T-cell (primary cell): ENCODE data around the gene CELF1. TPM values are rescaled to one million over a fixed set of nuclear protein-coding genes. Genes with fewer than 3 reads are reported as not detected.
A peak's percentile ranks its signal among the peaks of the same experiment; 100 is the strongest.

ENCODE experiments used
- ATAC-seq, 4 experiments: fragments of 200-7000 bp in 3 of 4; fragments of 150-1000 bp in 1 of 4; cut with Tn5 transposase; replicated peaks in 1 of 4; 1 replicate in 3 of 4; 2 replicates in 1 of 4; pipeline ENCODE4 v1.10.0; 2021; ENCODE audit warnings: moderate library complexity in 3 of 4, mild to moderate bottlenecking in 2 of 4, moderate number of reproducible peaks in 1 of 4
- CTCF ChIA-PET, 2 donors: fragments of 300-600 bp; sonication (Branson Sonifier 250); formaldehyde crosslinking; loops; one replicate each; lab custom pipeline; 2022; ENCODE audit warnings: antibody characterized with exemption in 2 of 2; lab: Charles Lee
- POLR2A ChIA-PET, 2 donors: fragments of 300-600 bp; sonication (Branson Sonifier 250); formaldehyde crosslinking; loops; one replicate each; lab custom pipeline; 2022; ENCODE audit warnings: antibody characterized with exemption in 2 of 2; lab: Charles Lee
- DNase-seq, 35 experiments: peaks; one replicate each; pipeline versions ENCODE4 v3.0.0 to v3.0.0-alpha.2; 2013 to 2023
- H3K27ac ChIP-seq: one replicate; pipeline ENCODE4 v1.5.1; 2013; ENCODE audit warnings: low read length
- H3K27me3 ChIP-seq, 2 experiments: replicated peaks in 1 of 2; 1 replicate in 1 of 2; 2 replicates in 1 of 2; pipeline versions ENCODE4 v1.6.1 to v1.7.0; 2013; ENCODE audit warnings: low read length in 1 of 2, mixed read lengths in 1 of 2; ENCODE audit not compliant: control insufficient read depth in 2 of 2, insufficient read depth in 2 of 2; ENCODE audit errors: extremely low read depth in 1 of 2
- H3K36me3 ChIP-seq, 2 donors: 1 replicate in 1 of 2; 2 replicates in 1 of 2; pipeline versions ENCODE4 v1.6.1 to v1.7.0; 2013; ENCODE audit warnings: low read length in 1 of 2; ENCODE audit not compliant: control insufficient read depth in 2 of 2, insufficient read depth in 1 of 2; ENCODE audit errors: extremely low read depth in 1 of 2
- H3K4me1 ChIP-seq, 2 experiments: 1 replicate in 1 of 2; 2 replicates in 1 of 2; pipeline versions ENCODE4 v1.6.1 to v1.7.0; 2013; ENCODE audit warnings: low read length in 2 of 2, mixed read lengths in 1 of 2; ENCODE audit not compliant: insufficient read depth in 2 of 2, control insufficient read depth in 1 of 2; ENCODE audit errors: extremely low read depth in 1 of 2
- H3K4me3 ChIP-seq, 2 donors: 1 replicate in 1 of 2; 2 replicates in 1 of 2; pipeline versions ENCODE4 v1.5.1 to v1.7.0; 2013; ENCODE audit warnings: mild to moderate bottlenecking in 2 of 2, low read length in 1 of 2, moderate library complexity in 1 of 2; ENCODE audit not compliant: control insufficient read depth in 1 of 2; ENCODE audit errors: extremely low read depth in 1 of 2
- H3K9me3 ChIP-seq: 2 replicates; pipeline ENCODE4 v1.7.0; 2013
- H3K27ac Mint-ChIP-seq, 2 donors: one replicate each; pipeline ENCODE4 v1.8.0; 2020 to 2021; ENCODE audit warnings: mild to moderate bottlenecking in 2 of 2, mixed read lengths in 2 of 2
- H3K27me3 Mint-ChIP-seq, 2 donors: one replicate each; pipeline ENCODE4 v1.8.0; 2021 to 2022; ENCODE audit warnings: mixed read lengths in 2 of 2
- H3K36me3 Mint-ChIP-seq: one replicate; pipeline ENCODE4 v1.8.0; 2021; ENCODE audit warnings: mixed read lengths
- H3K4me1 Mint-ChIP-seq, 3 donors: one replicate each; pipeline ENCODE4 v1.8.0; 2020 to 2022; ENCODE audit warnings: mixed read lengths in 3 of 3, mild to moderate bottlenecking in 1 of 3
- H3K4me3 Mint-ChIP-seq, 3 donors: one replicate each; pipeline ENCODE4 v1.8.0; 2020 to 2022; ENCODE audit warnings: mild to moderate bottlenecking in 3 of 3, mixed read lengths in 3 of 3, moderate library complexity in 3 of 3
- H3K9me3 Mint-ChIP-seq, 3 donors: one replicate each; pipeline ENCODE4 v1.8.0; 2020 to 2022; ENCODE audit warnings: mixed read lengths in 3 of 3
- WGBS: methylation state at CpG from one replicate; pipeline ENCODE4 v1.1.5; 2013; ENCODE audit warnings: missing lambda C conversion rate; ENCODE audit not compliant: insufficient coverage; 5-methylcytosine and 5-hydroxymethylcytosine counted together
- total RNA-seq, 35 experiments: library from RNA in 6 of 35; stranded (reverse) in 6 of 35; fragments of 120-200 nt in 1 of 35; gene quantifications; one replicate each; pipeline versions ENCODE4 v1.2.1 to v1.2.4 and lab custom pipeline; 2013 to 2026

Gene CELF1
- total RNA-seq (100 to 1,000 TPM; 109 to 124 (median 123) TPM), total RNA-seq (lab: John Stamatoyannopoulos, UW) (109 to 382 (median 230) reads per million in 29 experiments)
- total RNA-seq (2013): 104 TPM

DNA sequence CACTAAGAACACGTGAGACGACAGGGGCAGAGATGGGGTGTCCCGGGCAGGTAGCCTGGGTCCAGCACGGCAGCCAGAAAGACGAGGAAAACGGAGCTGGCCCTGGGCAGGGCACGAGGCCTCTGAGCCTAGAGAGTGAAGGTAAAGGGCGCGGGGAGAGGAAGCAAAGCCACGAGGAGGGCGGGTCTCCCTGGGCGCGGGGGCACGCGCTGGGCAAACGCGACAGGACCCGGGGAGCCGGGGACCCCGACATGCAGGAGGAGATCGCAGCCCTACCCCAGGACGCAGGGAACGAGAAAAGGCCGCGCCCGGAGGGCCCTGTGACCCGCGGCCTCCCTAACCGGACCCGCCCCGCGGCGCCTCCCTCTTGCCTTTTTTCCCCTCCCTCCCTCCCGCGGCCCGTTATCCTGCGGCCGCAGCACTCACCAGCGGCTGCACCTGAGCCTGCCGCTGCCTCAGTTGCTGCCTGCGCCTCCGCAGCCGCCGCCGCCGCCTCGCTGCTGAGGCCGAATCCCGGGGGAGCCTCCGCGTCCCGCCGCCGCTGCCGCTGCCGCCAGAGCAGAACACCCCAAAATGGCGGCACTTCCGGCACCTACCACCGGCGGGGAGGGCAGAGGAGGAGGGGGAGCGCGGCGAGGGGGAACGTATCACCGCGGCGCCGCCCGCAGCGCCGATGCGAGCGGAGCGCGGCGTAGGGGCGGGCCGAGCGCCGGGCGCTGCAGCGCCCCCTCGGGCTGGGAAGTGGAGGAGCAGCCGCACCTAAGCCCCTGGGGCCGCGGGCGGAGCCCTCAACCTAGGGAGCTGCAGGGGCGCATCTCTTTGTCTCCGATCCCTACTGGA lies at the start of gene CELF1:
TSS of gene CELF1 (minus strand) at position 567 of the 840 bp plus-strand sequence. CDS start 53,609 bp downstream, outside the sequence.
- Mint-ChIP-seq H3K4me1 (peaks cover 47 to 52% (median 47%) of the 10 kb centered on the region in 3 donors), H3K36me3 (peaks cover 13% of the 10 kb centered on the region), H3K27ac (peak within 1 kb of the TSS; percentile 92 to 94), H3K27me3 (no peaks in the 10 kb centered on the region), H3K4me3 (peak within 1 kb of the TSS; percentile 95 to 98 (median 96)), H3K9me3 (no peaks in the 10 kb centered on the region)
- WGBS: under 1% methylated on average over 76 of the region's 89 CpGs
- H3K9me3 ChIP-seq: no peaks in the 10 kb centered on the region
- ChIA-PET POLR2A (interaction anchor here in 1 of 2 donors (0.7 kb wide), 1 partner anchor 25 kb away, joined by 6 read pairs; no protein-coding TSS in a partner anchor), CTCF (interaction anchor here (0.5 to 1.8 kb wide), 10 partner anchors 12 to 64 kb away, joined by 3 to 6 read pairs (median 4); partner anchors contain the start of genes KBTBD4 (in 1 of the 2), NDUFS3 (in 1 of the 2) and PTPMT1 (in 1 of the 2))
- peaks cover 0 to 4% of the 10 kb centered on the region in 2 donors for H3K36me3 ChIP-seq
- peak; percentile 82 to 96 (median 91) for DNase-seq
- H3K27ac ChIP-seq: peak within 1 kb of the TSS; percentile 77
- H3K27me3 ChIP-seq: no peaks in the 10 kb centered on the region
- ATAC-seq: peak; percentile 95 to 98 (median 96)
- H3K4me3 ChIP-seq: peak within 1 kb of the TSS; percentile 86 to 94
- H3K4me1 ChIP-seq: peaks cover 17 to 27% of the 10 kb centered on the region in 2 experiments

DNA sequence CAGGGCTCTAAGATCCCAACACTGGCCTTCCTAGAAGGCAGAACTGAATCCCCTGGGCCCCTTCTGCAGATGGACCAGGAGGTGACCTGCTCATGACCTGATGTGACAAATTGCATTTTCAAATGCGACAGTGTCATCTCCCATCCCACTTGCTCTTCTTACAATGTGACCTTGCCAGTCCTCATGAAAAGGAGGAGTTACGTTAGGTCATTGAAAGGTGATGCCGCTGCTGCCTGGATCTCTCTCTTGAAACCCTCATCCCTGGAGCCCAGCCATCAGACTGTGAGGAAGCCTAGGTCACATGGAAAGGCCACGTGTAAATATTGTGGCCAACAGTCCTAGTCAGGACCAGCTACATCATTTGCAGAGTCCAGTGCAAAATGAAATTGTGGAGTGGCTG lies 47.0 kb upstream of the CELF1 start:
- DNase-seq (no peak), ATAC-seq (no peak)
- POLR2A ChIA-PET: no interaction called here
- Histone ChIP-seq H3K27me3 (peaks cover 0 to 18% of the 10 kb centered on the region in 2 experiments), H3K4me3 (no peak overlapping the region), H3K4me1 (no peaks in the 10 kb centered on the region), H3K36me3 (no peaks in the 10 kb centered on the region), H3K9me3 (no peaks in the 10 kb centered on the region), H3K27ac (no peak overlapping the region)
- Mint-ChIP-seq H3K4me1 (no peaks in the 10 kb centered on the region), H3K36me3 (no peaks in the 10 kb centered on the region), H3K27ac (no peak overlapping the region), H3K4me3 (no peak overlapping the region), H3K27me3 (peaks cover 8 to 12% of the 10 kb centered on the region in 2 donors), H3K9me3 (no peaks in the 10 kb centered on the region)
- 86% methylated on average over 4 of the region's 4 CpGs for WGBS
- CTCF ChIA-PET: no interaction called here

DNA sequence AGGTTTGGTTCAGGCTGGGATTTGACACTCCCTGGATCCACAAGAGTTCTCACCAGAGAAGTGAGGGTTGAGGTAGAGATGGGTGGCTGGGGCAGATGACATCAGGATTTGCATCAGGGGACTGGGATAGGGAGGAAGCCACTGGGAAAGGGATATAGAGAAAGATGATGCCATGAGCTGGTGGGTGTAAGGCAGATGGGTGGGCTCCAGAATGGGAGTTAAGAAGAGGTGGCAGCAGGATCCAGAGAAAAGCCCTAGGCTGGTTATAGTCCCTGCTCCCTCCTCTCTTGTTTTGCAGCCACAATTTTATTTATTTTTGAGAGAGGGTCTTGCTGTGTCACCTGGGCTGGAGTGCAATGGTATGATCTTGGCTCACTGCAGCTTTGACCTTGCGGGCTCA lies 43.0 kb upstream of the CELF1 start:
- Histone ChIP-seq H3K4me3 (no peak overlapping the region), H3K36me3 (no peaks in the 10 kb centered on the region), H3K27me3 (peaks cover 0 to 48% of the 10 kb centered on the region in 2 experiments), H3K4me1 (peaks cover 0 to 15% of the 10 kb centered on the region in 2 experiments), H3K9me3 (no peaks in the 10 kb centered on the region), H3K27ac (no peak overlapping the region)
- ATAC-seq (no peak), DNase-seq (no peak)
- Mint-ChIP-seq H3K27ac (no peak overlapping the region), H3K27me3 (peaks cover 23 to 36% of the 10 kb centered on the region in 2 donors), H3K4me3 (no peak overlapping the region), H3K9me3 (no peaks in the 10 kb centered on the region), H3K4me1 (peaks cover 0 to 10% (median 5%) of the 10 kb centered on the region in 3 donors), H3K36me3 (no peaks in the 10 kb centered on the region)
- ChIA-PET CTCF (interaction anchor here in 1 of 2 donors (0.6 kb wide), 1 partner anchor 68 kb away, joined by 4 read pairs; no protein-coding TSS in a partner anchor), POLR2A (no interaction called here)
- WGBS: no CpG with 5 or more reads among the region's 1 CpG

DNA sequence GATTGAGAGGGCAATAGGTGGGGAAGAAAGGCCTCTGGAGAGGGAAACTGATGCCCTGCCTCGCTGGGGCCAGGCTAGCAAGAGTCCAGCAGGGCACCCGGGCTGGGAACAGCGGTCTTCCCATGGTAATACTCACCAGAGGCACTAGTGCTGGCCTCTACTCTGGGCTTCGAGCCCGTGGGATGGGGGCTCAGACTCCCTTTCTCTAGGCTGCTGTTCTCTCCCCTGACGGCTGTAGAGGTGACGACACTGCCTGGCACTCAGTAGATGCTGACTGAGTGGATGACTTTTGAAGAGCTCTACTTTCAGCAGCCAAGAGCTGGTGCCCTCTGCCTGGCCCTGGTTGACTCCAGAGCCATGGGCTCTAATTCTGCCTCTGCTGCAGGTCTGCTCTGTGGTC lies 42.1 kb upstream of the CELF1 start:
- ChIA-PET POLR2A (no interaction called here), CTCF (no interaction called here)
- peaks cover 0 to 10% (median 5%) of the 10 kb centered on the region in 3 donors for H3K4me1 Mint-ChIP-seq
- no peak for ATAC-seq
- H3K27me3 Mint-ChIP-seq: peaks cover 23 to 36% of the 10 kb centered on the region in 2 donors
- DNase-seq: no peak
- no peak overlapping the region for H3K27ac ChIP-seq
- 94% methylated on average over 5 of the region's 7 CpGs for WGBS
- H3K4me3 ChIP-seq: no peak overlapping the region
- H3K4me1 ChIP-seq: peaks cover 0 to 15% of the 10 kb centered on the region in 2 experiments
- H3K36me3 Mint-ChIP-seq: no peaks in the 10 kb centered on the region
- no peak overlapping the region for H3K27ac Mint-ChIP-seq
- H3K9me3 ChIP-seq: no peaks in the 10 kb centered on the region
- H3K36me3 ChIP-seq: no peaks in the 10 kb centered on the region
- H3K9me3 Mint-ChIP-seq: no peaks in the 10 kb centered on the region
- no peak overlapping the region for H3K4me3 Mint-ChIP-seq
- H3K27me3 ChIP-seq: peaks cover 0 to 45% of the 10 kb centered on the region in 2 experiments

DNA sequence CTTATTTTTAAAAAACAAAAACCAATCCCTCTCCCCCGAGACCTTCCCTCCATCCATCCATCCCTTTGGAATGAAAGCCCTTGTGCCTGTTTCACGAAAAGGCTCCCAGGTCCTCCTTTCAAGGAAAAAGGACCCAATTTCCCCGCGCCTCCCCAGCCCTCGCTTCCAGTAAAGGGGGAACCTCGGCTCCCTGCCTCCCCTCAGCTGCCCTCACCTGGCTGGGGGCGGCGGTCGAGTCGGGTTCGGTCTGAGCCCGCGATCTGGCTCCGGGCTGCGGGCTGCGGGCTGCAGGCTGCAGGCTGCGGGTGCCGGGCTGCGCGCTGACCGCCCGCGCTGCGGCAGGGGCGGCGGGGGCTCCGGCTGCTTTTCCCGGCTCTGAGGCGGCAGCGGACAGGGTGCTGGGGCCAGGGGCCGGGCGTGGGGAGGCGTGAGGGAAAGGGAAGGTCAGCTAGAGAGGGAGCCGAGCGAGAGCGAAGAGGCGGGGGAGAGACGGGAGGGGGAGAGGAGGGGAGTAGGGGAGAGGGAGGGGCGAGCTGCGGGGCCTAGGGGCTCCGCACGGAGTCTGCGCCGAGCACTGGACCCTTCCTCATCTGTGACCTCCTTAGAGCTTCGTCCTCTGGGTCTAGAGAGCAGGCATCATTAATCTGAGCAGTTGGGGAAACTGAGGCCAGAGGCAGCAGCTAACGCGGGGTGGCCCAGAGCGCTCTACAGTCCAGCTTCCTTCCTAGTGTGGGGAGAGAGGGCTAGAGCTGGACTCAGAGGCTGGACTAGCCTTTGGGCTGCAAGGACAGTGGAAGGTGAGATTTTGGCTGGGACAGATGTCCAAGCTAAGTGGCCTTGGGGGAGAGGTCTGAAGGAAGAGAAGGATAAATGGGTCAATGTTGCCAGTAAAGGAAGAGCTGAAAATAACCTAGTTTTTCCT lies 41.3 kb upstream of the CELF1 start, which contains the start of gene C1QTNF4:
TSS of gene C1QTNF4 (minus strand) at position 478 of the 922 bp plus-strand sequence. CDS start 3,601 bp downstream, outside the sequence.
- POLR2A ChIA-PET: no interaction called here
- ATAC-seq: no peak
- peaks cover 0 to 45% of the 10 kb centered on the region in 2 experiments for H3K27me3 ChIP-seq
- 6% methylated on average over 45 of the region's 48 CpGs for WGBS
- H3K9me3 Mint-ChIP-seq: no peaks in the 10 kb centered on the region
- no peaks in the 10 kb centered on the region for H3K36me3 Mint-ChIP-seq
- no peak within 1 kb of the TSS for H3K27ac Mint-ChIP-seq
- peaks cover 0 to 10% (median 5%) of the 10 kb centered on the region in 3 donors for H3K4me1 Mint-ChIP-seq
- peak within 1 kb of the TSS in 1 of 3 donors; percentile 35 for H3K4me3 Mint-ChIP-seq
- H3K4me3 ChIP-seq: no peak within 1 kb of the TSS
- DNase-seq: no peak
- H3K36me3 ChIP-seq: no peaks in the 10 kb centered on the region
- no peak within 1 kb of the TSS for H3K27ac ChIP-seq
- H3K4me1 ChIP-seq: peaks cover 0 to 15% of the 10 kb centered on the region in 2 experiments
- H3K27me3 Mint-ChIP-seq: peaks cover 23 to 36% of the 10 kb centered on the region in 2 donors
- CTCF ChIA-PET: no interaction called here
- H3K9me3 ChIP-seq: no peaks in the 10 kb centered on the region
